ENCODE measurements around the gene PCDHA1. TPM values are rescaled to one million over a fixed set of nuclear protein-coding genes. Genes with fewer than 3 reads are reported as not detected.

The PCDHA1 gene
- total and polyA plus RNA-seq, 2 donors (not counting 3 experiments of a cell fraction or from before 2014, with no cell fraction given): 0.04 TPM; not detected in 1

DNA sequence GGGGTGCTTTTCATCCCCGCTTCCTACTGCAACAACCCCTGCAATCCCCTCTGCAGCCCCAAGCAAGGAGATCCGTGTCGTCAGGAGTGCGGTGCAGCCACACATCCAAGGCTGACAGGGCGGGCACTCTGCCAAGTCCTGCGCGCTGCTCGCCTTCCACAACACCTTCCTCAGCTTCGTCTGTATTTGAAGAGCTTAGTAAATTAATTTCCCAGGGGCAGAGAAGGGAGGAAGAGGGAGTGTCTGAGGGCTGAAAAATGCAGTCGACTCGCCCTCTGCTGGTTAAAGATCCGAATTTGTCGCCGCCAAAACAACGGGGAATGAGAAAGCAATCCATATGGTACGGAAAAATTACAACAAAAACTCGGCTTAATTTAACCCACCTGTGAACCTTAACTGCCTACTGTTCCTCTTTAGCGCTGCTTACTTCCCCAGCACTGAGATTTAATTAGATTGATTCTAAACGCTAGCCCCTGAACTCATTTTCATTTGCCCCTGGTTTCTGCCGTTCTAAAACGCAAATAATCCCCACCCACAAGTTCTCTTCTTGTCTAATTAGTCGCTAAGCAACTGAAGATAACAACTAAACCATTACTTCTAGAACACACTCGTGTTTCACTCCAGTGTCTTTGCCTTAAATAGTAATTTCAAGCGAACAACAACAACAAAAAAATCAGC, 254.3 kb downstream of the PCDHA1 start:
- FAIRE-seq: no peak

More for the DNA sequence above, 254.3 kb downstream of the PCDHA1 start:
- Histone ChIP-seq H3K36me3 (ENCODE audit: control insufficient read depth in 2 of 2, extremely low read depth in 1 of 2, insufficient read depth in 2 of 2, low read length in 2 of 2) (no peaks in the 10 kb centered on the region), H3K79me2 (ENCODE audit: control insufficient read depth, insufficient read depth, low read length) (no peaks in the 10 kb centered on the region), H3K27ac (ENCODE audit: insufficient read depth, low read depth, low read length) (no peak overlapping the region), H2AFZ (ENCODE audit: low read depth, low read length) (no peak overlapping the region), H3K4me2 (ENCODE audit: insufficient read depth, low read length) (no peak overlapping the region), H3K9ac (replicated peaks; ENCODE audit: extremely low read depth, insufficient read depth, low read length) (no peak overlapping the region), H3K4me3 (replicated peaks in 1 of 3; ENCODE audit: insufficient read depth in 1 of 3, low read depth in 1 of 3, low read length in 3 of 3) (no peak overlapping the region), H3K9me3 (replicated peaks; ENCODE audit: control insufficient read depth, insufficient read depth, low read length) (no peaks in the 10 kb centered on the region), H3K27me3 (ENCODE audit: control insufficient read depth in 2 of 2, insufficient read depth in 2 of 2, low read length in 2 of 2) (no peaks in the 10 kb centered on the region), H3K4me1 (ENCODE audit: control insufficient read depth, extremely low read depth, insufficient read depth, low read length) (no peaks in the 10 kb centered on the region), H3K9me1 (replicated peaks; ENCODE audit: control insufficient read depth, extremely low read depth, insufficient read depth, low read length) (no peaks in the 10 kb centered on the region), H4K20me1 (replicated peaks; ENCODE audit: control insufficient read depth, extremely low read depth, insufficient read depth, low read length) (no peaks in the 10 kb centered on the region)
- TF ChIP-seq, protein P1, sequence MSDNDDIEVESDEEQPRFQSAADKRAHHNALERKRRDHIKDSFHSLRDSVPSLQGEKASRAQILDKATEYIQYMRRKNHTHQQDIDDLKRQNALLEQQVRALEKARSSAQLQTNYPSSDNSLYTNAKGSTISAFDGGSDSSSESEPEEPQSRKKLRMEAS (IDR thresholded peaks at IDR 0.05; ENCODE audit: insufficient read depth, insufficient read length): no peak
- TF ChIP-seq, protein P2, sequence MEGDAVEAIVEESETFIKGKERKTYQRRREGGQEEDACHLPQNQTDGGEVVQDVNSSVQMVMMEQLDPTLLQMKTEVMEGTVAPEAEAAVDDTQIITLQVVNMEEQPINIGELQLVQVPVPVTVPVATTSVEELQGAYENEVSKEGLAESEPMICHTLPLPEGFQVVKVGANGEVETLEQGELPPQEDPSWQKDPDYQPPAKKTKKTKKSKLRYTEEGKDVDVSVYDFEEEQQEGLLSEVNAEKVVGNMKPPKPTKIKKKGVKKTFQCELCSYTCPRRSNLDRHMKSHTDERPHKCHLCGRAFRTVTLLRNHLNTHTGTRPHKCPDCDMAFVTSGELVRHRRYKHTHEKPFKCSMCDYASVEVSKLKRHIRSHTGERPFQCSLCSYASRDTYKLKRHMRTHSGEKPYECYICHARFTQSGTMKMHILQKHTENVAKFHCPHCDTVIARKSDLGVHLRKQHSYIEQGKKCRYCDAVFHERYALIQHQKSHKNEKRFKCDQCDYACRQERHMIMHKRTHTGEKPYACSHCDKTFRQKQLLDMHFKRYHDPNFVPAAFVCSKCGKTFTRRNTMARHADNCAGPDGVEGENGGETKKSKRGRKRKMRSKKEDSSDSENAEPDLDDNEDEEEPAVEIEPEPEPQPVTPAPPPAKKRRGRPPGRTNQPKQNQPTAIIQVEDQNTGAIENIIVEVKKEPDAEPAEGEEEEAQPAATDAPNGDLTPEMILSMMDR (IDR thresholded peaks at IDR 0.05; ENCODE audit: extremely low read depth in 1 of 2, insufficient read depth in 1 of 2, low read depth in 1 of 2, low read length in 2 of 2): peak in 1 of 2 donors; percentile 47
- peak; percentile 37 for DNase-seq (ENCODE audit: low read depth, low spot score)
- CTCF ChIA-PET: interaction anchor here (0.6 to 2.3 kb wide), 18 partner anchors 12 to 246 kb away, joined by 3 to 34 read pairs (median 4); partner anchors contain the start of genes PCDHA10, PCDHA11, PCDHA13 and PCDHA2
- BruUV-seq (replicated peaks): no TSS peak
- POLR2A ChIA-PET: no interaction called here
- intact Hi-C loops (cut with micrococcal nuclease): loop anchor here (2.0 to 5.0 kb wide), 2 partner anchors 73 to 199 kb away; partner anchors contain the start of genes PCDHA8 and PCDHAC2
- dilution Hi-C loops (cut with MboI; ENCODE audit: extremely low pct_ligation_motif_present, low sequenced_read_pairs): no loop called here
